ENCODE measurements around the gene MICA.

DNA sequence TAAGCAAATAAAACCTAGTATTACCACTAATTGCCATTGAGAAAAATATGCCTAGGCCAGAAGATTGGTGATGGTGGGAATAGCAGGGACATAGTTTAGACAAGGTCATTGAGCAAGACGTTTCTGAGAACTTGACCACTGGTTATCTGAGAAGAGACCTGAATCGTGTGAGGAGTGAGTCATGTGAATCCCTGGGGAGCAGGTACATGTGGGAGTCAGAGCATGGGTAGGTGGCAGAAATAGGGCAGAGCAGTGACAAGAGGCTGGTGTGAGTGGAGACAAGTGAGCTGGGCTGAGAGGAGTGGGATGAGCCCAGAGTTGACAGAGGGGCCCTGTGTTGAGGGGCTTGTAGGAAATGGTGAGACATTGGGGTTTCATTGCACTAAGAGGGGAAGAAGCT, 16.4 kb downstream of the MICA start:
- TF ChIP-seq, protein P1, sequence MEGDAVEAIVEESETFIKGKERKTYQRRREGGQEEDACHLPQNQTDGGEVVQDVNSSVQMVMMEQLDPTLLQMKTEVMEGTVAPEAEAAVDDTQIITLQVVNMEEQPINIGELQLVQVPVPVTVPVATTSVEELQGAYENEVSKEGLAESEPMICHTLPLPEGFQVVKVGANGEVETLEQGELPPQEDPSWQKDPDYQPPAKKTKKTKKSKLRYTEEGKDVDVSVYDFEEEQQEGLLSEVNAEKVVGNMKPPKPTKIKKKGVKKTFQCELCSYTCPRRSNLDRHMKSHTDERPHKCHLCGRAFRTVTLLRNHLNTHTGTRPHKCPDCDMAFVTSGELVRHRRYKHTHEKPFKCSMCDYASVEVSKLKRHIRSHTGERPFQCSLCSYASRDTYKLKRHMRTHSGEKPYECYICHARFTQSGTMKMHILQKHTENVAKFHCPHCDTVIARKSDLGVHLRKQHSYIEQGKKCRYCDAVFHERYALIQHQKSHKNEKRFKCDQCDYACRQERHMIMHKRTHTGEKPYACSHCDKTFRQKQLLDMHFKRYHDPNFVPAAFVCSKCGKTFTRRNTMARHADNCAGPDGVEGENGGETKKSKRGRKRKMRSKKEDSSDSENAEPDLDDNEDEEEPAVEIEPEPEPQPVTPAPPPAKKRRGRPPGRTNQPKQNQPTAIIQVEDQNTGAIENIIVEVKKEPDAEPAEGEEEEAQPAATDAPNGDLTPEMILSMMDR (IDR thresholded peaks at IDR 0.05), result no peak
- no peak for TF ChIP-seq POLR2A (IDR thresholded peaks at IDR 0.05)
